ENCODE measurements around the gene PRRT1. TPM values are rescaled to one million over a fixed set of nuclear protein-coding genes. Genes with fewer than 3 reads are reported as not detected.

Gene PRRT1
- total RNA-seq, result 1 to 10 TPM in 1 of 2 donors, under 1 TPM in 1; 0.57 to 2.0 TPM
- 1 to 10 TPM in 1 of 2 donors, under 1 TPM in 1; 0.53 to 1.4 TPM for polyA plus RNA-seq
- long read RNA-seq, donor 1, partial matches to known transcripts, result 81 of 81 reads
- long read RNA-seq, donor 1, other reads (novel, unspliced or antisense), result 0 of 81 reads
- long read RNA-seq, donor 2, partial matches to known transcripts, result 0 of 1 reads
- long read RNA-seq, donor 2, other reads (novel, unspliced or antisense), result 0 of 1 reads
- long read RNA-seq, donor 3, result 0 reads
- long read RNA-seq, donor 4, partial matches to known transcripts, result 55 of 55 reads
- long read RNA-seq, donor 4, other reads (novel, unspliced or antisense), result 0 of 55 reads
- long read RNA-seq, donor 5, result 0 reads

- DNase-seq (peak; percentile 30 to 44 (median 34)), ATAC-seq (ENCODE audit: insufficient read depth, low FRiP score) (no peak)
- Histone ChIP-seq H3K4me3 (no peak within 1 kb of the TSS), H3K9ac (ENCODE audit: insufficient read depth in 1 of 2, low read length in 2 of 2) (peak within 1 kb of the TSS in 1 of 2 donors; percentile 79), H3K4me1 (ENCODE audit: control insufficient read depth in 5 of 5, insufficient read depth in 5 of 5, low read length in 5 of 5) (peaks cover 2 to 37% (median 17%) of the 10 kb centered on the region in 5 donors), H3K27me3 (ENCODE audit: control insufficient read depth in 3 of 3, insufficient read depth in 3 of 3, low read length in 2 of 3) (peaks cover 0 to 51% (median 38%) of the 10 kb centered on the region in 3 donors), H3K9me3 (ENCODE audit: control insufficient read depth in 4 of 4, insufficient read depth in 3 of 4, low read length in 3 of 4) (peaks cover 0 to 2% (median 0%) of the 10 kb centered on the region in 4 donors), H3K27ac (ENCODE audit: low read depth in 1 of 2, low read length in 1 of 2) (peak within 1 kb of the TSS in 1 of 2 donors; percentile 21), H3K36me3 (ENCODE audit: control insufficient read depth in 4 of 4, insufficient read depth in 4 of 4, low read length in 4 of 4) (peaks cover 0 to 12% (median 0%) of the 10 kb centered on the region in 4 donors)
- 16 to 25% methylated on average over 13 to 19 of the region's 24 CpGs for WGBS, 2 donors
- no peak for TF ChIP-seq CTCF (IDR thresholded peaks at IDR 0.05; ENCODE audit: control extremely low read depth, extremely low read depth)
Measured at GRCh38 chr6:32151863-32152768, at the start of gene PRRT1. PRRT1 (minus strand) TSS chr6:32151939; CDS start chr6:32151827, 112 bp downstream.

- H3K36me3 ChIP-seq (ENCODE audit: control insufficient read depth in 4 of 4, insufficient read depth in 4 of 4, low read length in 4 of 4), result peaks cover 0 to 4% (median 0%) of the 10 kb centered on the region in 4 donors
- peaks cover 0 to 12% (median 5%) of the 10 kb centered on the region in 5 donors for H3K4me1 ChIP-seq (ENCODE audit: control insufficient read depth in 5 of 5, insufficient read depth in 5 of 5, low read length in 5 of 5)
- ATAC-seq (ENCODE audit: insufficient read depth, low FRiP score) (no peak), DNase-seq (no peak)
- no peak overlapping the region for H3K9ac ChIP-seq (ENCODE audit: insufficient read depth in 1 of 2, low read length in 2 of 2)
- H3K27me3 ChIP-seq (ENCODE audit: control insufficient read depth in 3 of 3, insufficient read depth in 3 of 3, low read length in 2 of 3), result no peaks in the 10 kb centered on the region
- WGBS, 2 donors, result 92 to 95% methylated on average over 13 of the region's 13 CpGs
- H3K4me3 ChIP-seq, result no peak overlapping the region
- H3K9me3 ChIP-seq (ENCODE audit: control insufficient read depth in 4 of 4, insufficient read depth in 3 of 4, low read length in 3 of 4), result peaks cover 0 to 2% (median 0%) of the 10 kb centered on the region in 4 donors
- TF ChIP-seq CTCF (IDR thresholded peaks at IDR 0.05; ENCODE audit: control extremely low read depth, extremely low read depth), result no peak
- no peak overlapping the region for H3K27ac ChIP-seq (ENCODE audit: low read depth in 1 of 2, low read length in 1 of 2)
Measured at GRCh38 chr6:32200711-32201475, 49.2 kb upstream of the PRRT1 start.

- DNase-seq, result no peak
Measured at GRCh38 chr6:32198866-32199265, 47.1 kb upstream of the PRRT1 start.

More at GRCh38 chr6:32198866-32199265, 47.1 kb upstream of the PRRT1 start:
- ATAC-seq (ENCODE audit: insufficient read depth, low FRiP score), result no peak
- Histone ChIP-seq H3K9ac (ENCODE audit: insufficient read depth in 1 of 2, low read length in 2 of 2) (no peak overlapping the region), H3K9me3 (ENCODE audit: control insufficient read depth in 4 of 4, insufficient read depth in 3 of 4, low read length in 3 of 4) (peaks cover 0 to 2% (median 0%) of the 10 kb centered on the region in 4 donors), H3K4me3 (no peak overlapping the region), H3K4me1 (ENCODE audit: control insufficient read depth in 5 of 5, insufficient read depth in 5 of 5, low read length in 5 of 5) (peaks cover 0 to 19% (median 5%) of the 10 kb centered on the region in 5 donors), H3K27ac (ENCODE audit: low read depth in 1 of 2, low read length in 1 of 2) (no peak overlapping the region), H3K36me3 (ENCODE audit: control insufficient read depth in 4 of 4, insufficient read depth in 4 of 4, low read length in 4 of 4) (peaks cover 0 to 4% (median 0%) of the 10 kb centered on the region in 4 donors), H3K27me3 (ENCODE audit: control insufficient read depth in 3 of 3, insufficient read depth in 3 of 3, low read length in 2 of 3) (no peaks in the 10 kb centered on the region)
- 89 to 91% methylated on average over 17 of the region's 17 CpGs for WGBS, 2 donors
- TF ChIP-seq CTCF (IDR thresholded peaks at IDR 0.05; ENCODE audit: control extremely low read depth, extremely low read depth), result no peak

Data from lung (tissue), 16 donors.